Activated T-helper 1 cell treated with anti-CD3 and anti-CD28 coated beads, Interleukin-2, amount 50 U/mL, for 16 hours (primary cell): ENCODE data around the gene MRPL37.
"Not testable (repeated sequence)": the region's sequence is repeated elsewhere in the genome, so short reads cannot be mapped to it uniquely, and the experiment has no call there.

Experiments used
- DNase-seq, 2 donors: peaks; one replicate each; pipeline ENCODE4 v3.0.0-alpha.2; 2020; ENCODE audit warnings: low read depth in 1 of 2, low spot score in 1 of 2

MRPL37 gene

DNA sequence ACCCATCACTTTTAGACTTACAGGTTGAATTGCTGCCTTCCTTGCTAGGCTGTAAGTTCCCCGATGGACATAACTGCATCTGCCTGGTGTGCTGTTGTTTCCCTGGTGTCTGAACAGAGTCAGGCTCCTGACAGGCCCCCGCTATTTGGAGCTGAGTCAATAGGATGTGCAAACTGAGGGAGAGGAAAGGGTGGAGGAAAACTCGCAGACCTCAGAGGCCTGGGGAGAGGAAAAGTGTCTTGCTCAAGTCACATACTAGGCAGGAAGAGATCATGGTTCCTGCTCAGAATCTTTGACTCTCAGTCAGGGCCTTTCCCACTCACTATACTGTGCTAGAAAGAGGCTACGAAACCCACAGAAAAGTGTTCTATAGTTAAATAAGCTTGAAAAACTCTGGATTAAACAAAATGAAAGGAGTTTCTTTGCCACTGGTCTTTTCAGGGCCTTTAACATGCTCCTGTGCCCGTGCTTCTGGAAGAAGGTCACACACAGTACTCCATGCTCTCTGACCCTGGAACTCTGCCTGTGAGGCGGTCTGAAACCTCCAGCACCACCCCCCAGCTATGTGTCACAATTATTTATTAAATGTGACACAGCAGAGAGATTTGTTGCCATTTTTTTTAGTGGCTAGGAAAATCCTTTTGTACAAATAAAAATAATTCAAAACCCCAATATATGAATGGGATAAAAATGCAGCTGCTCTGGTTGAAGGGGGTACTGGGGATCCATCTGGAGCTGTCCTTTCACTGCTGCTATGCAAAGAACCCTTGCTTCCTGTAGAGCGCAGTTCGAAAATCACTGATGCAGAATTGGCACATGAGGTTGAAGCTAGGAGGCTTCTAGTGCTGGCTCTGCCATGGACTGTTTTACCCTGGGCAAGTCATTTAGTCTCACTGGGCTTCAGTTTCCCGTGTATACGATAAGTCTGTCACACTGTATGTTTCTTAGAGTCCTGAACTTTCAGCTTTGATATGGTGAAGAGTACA lies 27.1 kb upstream of the MRPL37 start:
- no peak for DNase-seq

DNA sequence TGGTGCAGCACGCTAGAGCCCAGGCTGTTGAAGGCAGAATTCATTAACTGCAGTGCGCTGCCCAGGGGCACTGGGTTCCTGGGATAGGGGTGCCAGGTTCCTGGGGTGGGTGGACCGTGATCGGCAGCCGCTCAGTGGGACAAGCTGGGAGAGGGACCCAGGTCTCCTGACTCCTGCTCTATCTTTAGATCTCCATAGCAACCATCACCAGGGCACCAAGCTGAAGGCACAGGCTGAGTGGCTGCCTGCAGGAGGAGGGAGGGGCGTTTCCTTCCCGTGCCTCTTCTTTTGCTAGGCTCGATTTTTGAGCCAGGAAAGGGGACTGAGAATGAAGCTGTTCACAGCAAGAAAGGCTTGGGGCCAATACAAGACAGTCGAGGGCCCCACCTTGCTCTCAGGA lies 26.3 kb upstream of the MRPL37 start:
- DNase-seq, result no peak

DNA sequence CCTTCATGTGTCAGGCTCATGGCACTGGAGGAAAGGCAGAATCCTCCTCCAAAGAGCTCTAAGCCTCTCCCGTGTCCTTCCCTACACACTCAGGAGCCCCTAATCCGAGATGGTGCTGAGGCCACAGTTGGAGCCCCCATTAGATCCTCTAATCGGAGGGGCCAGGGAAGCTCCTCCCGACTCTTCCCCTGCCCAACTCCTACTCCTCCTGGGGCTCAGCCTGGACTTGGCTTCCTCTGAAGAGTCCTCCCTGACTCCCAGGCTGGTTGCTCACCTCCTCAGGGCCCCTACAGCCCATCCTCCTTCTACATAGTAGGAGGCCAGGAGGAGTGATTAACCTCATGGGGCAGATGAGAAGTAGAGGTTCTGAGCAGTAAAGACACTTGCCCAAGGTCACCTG lies 25.9 kb upstream of the MRPL37 start:
- no peak for DNase-seq

DNA sequence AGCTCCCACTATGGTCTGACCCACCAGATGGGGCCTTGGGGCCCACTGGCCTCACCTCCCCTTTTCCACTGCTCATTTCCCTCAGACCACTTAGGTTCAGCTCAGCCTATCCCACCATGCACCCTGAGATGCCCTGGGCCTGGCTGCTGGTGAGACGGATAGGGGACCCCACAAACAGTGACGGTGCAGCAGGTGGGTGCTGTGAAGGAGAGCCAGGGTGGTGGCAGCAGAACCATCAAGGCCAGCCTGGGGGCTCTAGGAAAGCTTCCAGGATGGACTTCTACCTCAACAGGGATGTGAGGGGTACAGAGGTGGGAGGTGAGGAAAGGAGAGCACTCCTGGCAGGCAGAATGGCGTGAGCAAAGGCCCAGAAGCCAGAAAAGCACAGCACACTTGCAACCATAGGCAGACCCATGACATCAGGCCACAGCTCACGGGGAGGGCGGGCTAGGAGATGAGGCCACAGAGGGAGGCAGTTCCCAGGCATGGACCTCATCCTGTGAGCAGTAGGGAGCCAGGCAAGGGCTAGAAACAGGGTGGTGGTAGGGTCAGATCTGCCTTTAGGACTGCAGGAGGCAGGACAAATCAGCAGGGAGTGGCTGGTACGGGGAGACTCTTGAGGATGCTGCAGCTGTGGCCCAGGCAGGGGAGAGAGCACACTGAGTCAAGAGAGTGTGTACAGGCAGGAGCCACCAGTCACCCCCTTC lies 23.2 kb upstream of the MRPL37 start:
- no peak for DNase-seq

DNA sequence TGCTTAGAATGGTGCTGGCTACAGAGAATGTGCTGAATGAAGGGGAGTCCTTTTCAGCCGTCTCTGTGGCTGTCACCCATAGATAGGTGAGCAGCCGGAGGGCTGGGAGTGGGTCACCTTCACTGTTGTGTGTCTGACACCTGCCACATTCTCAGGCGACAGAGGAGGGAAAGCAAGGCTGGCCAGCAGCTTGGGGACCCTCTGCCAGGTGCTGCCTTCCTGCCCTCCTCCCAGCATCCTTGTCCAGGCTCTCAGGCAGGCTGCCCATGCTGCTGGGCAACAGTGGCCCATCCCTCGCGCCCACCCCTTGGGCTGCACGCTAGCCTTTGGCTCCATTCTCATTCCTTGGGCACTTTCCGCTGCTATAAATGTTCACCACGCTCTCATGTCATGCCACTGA lies 22.2 kb upstream of the MRPL37 start:
- DNase-seq, result no peak

DNA sequence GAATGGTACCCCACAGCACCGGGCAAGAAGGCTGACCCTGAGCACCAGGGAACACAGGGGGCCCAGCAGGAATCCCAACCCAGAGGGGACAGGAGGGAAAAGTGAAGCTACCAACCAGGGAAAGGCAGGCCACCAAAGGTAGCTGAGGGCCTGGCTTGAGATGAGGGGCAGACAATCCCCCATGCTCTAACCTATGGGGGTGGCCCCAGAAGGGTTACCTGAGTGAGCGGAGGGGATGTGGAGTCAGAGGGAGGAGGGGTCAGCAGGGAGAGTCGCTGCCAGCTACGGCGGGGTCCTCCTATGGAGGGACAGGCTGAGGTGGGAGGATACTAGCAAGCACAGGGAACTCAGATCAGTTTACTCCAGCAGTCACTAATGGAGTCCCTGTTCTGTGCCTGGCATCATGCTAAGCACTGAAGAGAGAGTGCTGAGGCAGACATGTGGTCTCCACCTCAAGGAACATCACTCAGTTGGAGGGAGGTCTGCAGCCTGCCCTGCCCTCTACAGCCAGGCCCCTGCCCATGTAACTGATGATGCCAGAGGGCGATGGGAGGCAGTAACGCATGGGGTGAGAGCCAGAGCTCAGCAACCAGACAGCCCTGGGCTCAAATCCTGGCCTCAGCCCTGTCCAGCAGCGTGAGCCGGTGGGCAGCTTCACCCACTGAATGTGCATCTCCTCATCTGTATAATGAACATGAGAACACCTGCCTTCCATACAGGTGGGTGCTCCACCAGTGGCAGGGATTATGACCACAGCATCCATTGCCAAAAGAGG lies 21.5 kb upstream of the MRPL37 start:
- DNase-seq, result no peak

DNA sequence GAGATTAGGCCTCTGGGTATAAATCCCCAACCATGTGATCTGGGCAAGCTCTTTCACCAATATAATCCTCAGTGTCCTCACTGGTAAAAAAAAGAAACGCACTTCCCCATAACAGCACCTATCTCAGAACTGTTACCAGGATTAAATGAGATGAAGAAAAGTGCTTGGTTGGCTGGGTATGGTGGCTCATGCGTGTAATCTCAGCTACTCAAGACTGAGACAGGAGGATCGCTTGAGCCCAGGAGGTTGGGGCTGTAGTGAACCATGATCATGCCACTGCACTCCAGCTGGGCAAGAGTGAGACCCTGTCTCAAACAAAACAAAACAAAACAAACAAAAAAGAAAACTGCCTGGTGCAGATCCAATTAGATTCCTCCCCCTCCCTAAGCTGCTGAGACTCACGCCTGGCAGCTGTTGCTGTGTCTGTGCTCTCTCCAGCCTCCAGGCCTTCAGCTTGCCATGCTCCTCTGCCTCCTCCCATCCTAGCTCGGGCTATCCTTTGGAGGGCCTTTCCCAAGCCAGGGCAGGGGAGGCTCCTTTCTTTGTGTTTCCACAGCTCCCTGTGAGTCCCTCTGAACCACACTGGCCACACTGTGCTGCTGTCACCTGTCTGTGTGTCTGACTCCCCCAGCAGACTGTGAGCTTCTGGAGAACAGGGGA lies 19.1 kb upstream of the MRPL37 start:
- no peak for DNase-seq

DNA sequence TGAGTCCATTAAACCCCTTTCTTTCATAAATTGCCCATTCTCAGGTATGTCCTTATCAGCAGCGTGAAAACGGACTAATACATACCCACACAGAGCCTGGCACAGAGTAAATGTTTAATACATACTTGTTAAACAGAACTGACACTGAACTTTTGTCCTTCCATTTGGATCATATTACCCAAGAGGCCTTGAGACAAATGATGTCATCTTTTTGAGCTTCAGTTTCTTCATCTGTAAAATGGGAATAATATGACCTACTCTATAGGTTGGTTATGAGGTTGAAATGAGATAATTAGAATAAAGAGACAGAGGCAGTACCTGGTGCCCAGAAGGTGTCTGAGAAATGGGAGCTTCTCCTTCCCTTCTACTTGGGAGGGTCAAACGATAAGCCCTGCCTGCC lies 13.9 kb upstream of the MRPL37 start:
- DNase-seq, result no peak

DNA sequence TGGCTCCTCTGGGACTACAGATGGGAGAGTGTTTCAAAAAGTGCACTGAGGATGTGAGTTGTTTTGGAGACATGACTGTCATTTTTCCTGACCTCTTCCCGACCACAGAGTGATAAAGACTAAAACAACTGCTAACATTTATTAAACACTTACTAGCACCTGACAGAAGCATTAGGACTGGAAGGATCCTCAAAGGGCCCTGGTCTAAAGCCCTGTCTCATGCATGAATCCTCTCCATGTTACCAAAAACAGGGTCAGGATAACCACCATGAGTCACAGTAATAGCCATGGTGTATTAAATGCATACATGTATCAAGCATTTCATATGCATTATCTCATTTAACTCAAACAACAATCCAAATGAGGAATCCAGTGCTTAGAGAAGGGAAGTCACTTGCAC lies 11.7 kb upstream of the MRPL37 start:
- DNase-seq, result no peak

DNA sequence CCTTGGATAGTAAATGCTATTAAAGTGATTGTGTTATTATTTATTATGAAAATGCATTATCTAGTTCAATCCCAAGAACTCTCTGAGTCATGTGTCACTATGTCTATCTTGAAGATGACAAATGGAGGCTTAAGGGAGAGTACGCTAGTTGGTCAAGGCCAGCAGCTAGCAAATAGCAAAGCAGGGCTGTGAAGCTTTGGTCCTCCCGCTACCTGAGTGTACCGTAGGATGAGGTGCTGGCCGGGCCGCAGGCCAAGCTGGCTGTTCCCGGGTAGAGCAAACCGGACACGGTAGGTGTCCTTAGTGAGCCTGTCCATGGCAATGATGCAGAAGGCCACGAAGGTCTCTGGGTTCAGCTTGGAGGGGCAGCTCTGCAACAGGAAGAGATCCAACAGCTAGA lies 9.4 kb upstream of the MRPL37 start:
- no peak for DNase-seq

DNA sequence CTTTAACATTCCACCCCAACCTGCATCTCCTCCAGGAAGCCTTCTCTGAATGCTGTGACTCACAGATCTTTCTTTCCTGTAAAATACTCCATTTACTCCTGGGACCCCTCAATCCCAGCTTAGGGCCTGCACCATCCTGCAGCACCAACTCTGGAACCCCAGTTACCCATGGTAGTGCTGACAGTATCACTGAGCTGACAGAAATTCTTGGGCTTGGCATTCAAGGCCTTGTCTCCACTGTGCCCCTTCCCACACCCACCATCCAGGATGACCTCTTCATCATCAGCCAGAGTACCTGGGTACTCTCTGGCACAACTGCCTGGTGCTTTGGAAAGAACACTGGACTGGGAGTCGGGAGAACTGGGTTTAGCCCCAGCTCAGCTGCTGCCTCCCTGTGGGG lies 8.4 kb upstream of the MRPL37 start:
- no peak for DNase-seq

DNA sequence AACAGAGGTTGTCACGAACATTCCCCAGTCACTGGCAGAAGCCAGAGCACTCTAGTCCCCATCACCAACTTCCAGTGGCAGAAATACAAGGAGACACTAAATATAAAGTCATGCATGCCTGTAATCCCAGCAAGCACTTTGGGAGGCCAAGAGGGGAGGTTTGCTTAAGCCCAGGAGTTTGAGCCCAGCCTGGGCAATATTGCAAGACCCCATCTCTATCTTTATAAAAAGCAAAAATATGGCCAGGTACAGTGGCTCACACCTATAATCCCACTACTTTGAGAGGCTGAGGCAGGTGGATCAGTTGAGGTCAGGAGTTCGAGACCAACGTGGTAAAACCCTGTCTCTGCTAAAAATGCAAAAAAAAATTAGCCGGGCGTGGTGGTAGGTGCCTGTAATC lies 6.5 kb upstream of the MRPL37 start:
- no peak for DNase-seq

DNA sequence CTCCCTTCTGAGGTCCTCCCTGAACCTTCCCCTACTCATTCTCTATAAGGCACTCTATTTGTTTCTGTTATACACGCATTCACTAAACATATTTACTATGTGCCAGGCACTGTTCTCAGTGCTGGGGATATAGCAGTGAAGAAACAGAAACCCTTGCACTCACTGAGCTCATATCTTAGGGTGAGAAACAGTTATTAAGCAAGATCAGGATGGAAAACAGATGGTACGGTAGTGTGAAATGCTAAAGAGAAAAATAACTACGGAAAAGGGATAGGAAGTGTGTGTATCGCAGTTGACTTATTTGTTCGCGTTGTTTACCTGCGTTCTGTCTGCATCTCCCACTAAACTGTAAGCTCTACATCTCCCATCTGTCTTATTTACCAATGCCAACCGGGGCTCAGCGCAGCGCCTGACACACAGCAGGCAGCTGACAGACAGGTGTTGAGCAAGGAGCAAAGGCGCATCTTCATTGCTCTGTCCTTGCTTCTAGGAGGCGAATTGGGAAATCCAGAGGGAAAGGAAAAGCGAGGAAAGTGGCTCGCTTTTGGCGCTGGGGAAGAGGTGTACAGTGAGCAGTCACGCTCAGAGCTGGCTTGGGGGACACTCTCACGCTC lies 709 bp upstream of the MRPL37 start:
- no peak for DNase-seq

DNA sequence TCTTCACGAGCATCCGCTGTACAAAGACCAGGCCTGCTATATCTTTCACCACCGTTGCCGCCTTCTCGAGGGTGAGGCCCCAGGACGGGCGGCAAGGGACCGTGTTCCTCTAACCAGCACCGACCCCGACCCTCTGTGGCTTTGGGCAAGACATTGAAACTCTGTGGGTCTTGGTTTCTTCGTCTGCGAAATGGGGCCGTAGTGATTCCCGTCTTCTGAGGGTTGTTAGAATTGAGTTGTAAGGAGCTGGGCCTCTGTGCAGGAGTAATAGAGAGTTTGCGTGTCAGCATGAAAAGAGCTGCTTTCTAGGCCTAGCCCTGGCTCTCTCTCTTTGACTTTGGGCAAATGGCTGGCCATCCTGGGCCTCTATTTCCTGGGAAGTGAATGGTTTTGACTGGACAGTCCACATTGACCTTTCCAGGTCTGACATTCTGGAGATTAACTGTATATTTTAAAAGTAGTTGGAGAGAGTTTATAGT lies 591 bp downstream of the MRPL37 start:
- DNase-seq, result no peak

DNA sequence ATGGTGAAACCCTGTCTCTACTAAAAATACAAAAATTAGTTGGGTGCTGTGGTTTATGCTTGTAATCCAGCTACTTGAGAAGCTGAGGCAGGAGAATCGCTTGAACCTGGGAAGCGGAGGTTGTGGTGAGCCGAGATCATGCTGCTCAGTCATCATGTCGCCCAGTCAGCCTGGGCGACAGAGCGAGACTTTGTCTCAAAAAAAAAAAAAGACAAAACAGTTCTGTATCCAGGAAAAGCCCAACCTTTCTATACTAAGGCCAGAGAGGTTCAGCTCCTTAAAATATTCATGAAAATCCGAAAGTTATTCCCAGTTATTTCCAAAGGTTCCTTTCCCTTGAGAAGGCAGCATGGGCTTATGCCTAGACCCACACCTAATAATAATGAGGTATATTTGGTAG lies 4.2 kb downstream of the MRPL37 start:
- DNase-seq, result no peak

DNA sequence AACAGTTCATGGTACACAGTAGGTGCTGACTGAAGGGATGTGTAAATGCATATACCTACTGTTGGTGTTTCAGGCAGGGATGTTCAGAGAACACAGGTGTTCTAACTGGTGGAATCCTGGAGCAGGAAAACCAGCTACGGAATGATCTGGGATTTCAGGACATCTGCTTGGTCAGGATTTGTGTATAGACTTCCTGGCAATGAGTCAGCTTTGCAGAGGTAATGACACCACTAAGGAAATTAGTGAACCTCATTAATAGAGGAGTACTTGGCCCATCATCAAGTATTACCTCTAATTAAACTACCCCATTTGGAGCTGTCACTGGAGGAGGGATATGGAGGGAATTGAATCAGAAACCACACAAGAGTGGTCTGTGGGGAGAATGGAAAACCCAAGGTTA lies 7.3 kb downstream of the MRPL37 start:
- no peak for DNase-seq

DNA sequence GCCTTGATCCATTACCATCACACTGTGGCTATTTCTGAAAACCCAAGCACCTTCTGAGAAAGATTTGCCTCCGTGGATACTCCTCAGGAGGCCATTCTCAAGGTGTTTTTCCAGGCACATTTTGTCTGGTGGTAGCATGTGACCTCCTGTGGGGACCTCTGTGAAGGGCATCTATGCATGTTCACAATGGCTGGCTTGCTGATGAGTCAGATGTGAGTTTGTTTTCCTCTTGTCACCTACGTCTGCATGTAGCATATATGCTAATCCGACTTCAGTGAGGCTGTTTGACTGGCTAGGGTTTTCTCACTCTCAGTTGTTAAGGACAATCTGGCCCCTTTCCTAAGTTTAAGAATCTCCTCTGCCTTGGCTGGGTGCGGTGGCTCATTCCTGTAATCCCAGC lies 7.9 kb downstream of the MRPL37 start:
- DNase-seq, result not testable (repeated sequence)

DNA sequence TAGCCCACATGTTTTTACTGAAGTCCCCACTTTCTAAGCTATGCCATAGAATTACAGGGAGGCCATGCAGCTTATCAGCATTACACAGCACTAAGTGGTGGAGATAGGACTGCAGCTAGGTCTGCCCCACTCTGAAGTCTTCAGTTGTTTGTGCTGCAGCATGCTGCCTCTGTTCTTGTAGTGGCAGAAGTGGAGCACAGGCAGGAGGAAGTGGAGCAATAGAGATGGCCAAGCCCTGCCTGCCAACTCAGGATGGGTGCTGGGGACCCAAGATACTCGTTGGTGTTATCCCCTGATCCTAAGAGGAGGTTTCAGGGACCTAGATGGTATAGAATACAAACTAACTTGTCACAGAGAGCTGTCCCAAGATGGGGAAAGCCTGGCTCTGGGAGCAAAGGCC lies 12.9 kb downstream of the MRPL37 start:
- no peak for DNase-seq

DNA sequence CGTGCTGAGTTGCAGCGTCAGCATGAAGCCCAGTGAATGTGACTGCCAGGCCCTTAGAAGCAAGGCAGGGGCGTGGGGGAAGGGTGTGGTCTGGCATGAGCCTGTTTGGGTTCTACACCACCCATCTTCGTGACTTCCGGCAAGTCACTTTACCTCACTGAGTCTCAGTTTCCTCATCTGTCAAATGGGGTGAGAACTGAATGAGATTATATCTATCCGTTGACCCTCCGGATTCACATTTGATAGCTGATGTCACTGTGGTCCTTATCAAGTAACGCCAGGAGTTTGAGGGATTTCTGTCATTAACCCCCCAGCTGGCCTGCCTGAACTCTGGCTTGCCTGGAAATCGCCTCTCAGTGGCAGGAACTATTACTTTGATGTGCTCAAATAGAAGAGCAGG lies 15.6 kb downstream of the MRPL37 start:
- no peak for DNase-seq

DNA sequence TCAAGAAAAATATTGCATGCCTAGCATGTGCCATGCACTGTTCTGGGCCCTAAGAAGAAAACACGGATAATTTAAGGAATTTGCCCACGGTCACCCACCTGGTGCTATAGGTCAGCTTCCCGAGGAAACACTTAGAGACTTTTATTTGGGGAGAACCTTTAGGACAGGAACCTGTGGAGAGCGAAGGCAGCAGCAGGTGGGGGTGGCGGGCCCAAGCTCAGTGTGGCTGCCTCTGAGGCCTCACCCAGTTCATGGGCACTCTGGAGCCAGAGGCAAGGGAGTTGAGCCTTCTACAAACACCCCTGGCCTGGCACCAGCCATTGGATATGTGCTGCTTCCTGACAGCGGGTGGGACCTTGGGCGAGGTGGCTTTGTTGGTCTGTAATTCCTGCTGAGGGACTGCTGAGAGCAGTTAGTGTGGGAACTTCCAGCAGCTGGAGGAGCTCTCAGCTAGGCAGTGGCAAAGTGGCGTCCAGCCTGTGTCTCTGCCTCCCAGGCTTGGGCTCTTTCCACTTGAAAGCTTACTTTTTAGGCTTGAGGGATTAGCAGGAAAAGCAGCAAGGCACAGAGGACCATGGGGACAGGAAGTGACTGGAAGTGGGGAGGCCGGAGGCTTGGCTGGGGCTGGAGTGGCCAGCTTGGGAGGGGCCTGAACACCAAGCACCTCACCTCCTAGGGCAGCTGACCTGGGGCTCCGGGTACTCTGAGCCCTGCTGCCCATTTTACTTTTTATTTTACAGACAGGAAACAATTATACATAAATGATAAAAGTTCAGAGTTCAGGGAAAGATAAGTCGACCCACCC lies 19.1 kb downstream of the MRPL37 start:
- no peak for DNase-seq
